Measurements from ENCODE around the gene TMEM106B.

TMEM106B gene

DNA sequence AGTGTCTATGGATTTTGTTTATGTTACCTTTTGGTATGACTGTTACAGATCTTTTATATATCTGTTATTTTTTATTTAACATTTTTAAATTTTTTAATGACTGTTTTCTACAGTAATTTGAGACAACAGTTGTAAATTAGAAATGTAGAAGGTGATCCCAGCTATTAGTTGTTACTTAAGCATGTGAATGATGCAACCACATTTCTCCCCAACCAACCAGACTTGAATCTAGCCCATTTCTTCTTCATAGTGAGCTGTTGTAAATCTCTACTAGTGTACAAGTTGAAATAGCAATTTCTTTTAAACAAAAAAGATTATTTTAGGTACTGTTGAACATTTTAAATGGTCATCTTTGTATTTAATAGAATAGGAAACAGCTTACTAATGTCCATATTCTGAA, 18.0 kb downstream of the TMEM106B start:
- DNase-seq, result no peak

GRCh38 chr7:12231097-12231496, 20.0 kb downstream of the TMEM106B start:
- no peak for DNase-seq

DNA sequence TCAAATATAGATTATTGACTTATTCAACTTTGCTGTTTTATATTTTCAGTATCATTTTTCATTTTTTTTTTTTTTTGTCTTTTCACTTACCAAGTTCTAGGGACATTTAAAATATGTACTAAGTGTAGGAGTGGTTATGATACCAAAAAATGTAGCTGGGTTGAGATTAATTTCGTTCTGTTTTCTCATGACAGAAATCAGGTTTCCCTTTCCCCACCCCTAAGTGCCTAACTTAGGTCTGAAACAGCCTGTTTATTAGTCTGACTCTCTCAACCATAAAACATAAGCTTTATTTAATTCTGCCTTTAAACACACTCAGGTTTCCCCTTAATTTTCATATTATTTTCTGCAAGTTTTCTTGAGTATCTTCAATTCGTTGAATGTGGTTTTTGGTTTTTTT, 22.1 kb downstream of the TMEM106B start:
- no peak for DNase-seq

DNA sequence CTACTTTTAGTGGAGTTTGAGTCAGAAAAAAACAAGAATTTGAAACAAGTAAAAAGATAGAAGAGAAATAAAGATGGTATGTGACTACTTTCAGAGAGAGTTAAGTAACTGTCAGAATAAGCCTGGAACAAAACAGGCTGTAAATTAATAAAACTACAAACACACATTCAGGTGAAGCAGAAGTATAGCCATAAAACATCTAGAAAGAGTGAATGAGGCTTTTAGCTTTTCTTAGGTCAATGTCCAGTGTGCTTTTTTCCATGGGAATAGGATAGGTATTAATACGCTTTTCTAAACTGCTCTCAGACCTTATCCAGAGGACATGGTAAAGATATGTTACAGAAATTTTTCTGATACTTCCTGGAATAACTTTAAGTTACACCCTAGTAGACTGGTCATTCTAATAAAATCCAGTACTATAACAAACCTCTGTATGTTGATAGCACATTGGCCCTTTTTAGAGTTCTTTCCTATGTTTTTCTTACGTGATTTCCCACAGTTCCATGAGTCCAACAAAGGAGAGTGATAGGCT, 23.3 kb downstream of the TMEM106B start:
- DNase-seq, result no peak

DNA sequence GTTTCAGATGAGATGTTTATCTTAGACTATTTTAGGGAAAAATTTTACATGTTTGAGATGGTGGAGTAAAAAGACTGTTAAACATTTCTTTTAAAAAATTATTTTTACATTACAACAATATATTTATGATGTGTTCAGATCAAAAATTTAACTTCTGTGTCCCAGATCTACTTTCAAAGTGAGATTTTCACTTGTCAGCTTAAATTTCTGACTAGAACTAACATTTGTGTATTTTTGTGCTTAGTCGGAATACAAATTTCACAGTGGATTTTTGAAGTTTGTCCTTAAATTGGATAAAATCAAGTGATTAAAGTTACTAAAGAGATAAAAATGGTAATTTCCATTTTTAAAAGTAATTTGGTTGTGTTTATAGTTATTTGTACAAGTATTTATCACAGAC, 24.9 kb downstream of the TMEM106B start:
- no peak for DNase-seq

DNA sequence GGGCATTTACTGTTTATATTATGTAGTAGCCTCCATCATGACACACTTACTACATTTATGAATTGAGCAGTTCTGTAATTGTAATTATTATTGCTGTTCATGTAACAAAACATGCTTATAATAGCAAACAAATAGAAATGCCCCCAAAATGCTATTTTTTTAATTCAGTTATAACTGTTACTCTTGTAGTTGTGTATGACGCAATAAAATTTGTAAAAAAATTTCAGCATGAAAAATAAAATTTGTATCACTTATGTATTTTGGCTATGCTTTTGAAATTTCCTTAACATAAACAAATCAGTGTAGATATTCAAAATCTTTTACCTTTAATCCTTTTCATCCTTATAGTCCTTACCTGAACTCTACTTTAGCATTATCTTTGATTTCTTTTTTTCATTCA, 25.9 kb downstream of the TMEM106B start:
- no peak for DNase-seq

DNA sequence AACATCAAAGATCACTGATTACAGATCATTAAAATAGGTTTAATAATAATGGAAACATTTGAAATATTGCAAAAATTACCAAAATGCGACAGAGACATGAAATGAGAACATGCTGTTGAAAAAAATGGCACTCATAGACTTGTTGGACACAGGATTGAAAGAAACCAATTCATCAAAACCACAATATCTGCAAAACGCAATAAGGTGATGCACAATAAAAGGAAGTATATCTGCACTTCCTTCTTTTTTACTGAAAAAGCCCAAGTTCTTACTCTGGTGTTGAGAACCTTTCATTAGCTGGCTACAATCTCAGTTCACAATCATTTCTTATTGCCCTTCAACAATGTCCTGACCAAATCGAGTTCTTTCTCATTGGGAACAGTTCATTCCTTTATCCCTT, 28.7 kb downstream of the TMEM106B start:
- no peak for DNase-seq

DNA sequence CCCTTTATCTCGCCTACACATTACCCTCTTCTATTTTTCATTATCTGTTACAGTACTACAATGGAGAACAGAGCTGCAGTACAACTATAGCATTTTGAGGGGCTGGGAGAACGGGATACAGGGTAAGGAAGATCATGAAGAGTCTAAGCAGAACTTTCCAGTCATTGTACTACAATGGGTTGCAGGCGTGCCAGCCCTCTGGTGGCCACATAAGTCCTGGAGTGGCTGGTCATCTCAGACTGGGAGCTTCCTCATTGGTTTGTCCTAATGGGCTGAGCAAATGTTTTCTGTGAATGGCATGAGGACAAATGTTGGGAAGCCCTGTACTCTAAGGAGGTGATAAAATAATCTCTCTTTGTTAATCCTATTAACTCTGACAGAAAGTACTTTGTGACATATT, 33.0 kb downstream of the TMEM106B start:
- DNase-seq, result peak; percentile 9

- no peak for DNase-seq
These were observed 33.6 kb downstream of the TMEM106B start for GRCh38 chr7:12244694-12245093.

DNA sequence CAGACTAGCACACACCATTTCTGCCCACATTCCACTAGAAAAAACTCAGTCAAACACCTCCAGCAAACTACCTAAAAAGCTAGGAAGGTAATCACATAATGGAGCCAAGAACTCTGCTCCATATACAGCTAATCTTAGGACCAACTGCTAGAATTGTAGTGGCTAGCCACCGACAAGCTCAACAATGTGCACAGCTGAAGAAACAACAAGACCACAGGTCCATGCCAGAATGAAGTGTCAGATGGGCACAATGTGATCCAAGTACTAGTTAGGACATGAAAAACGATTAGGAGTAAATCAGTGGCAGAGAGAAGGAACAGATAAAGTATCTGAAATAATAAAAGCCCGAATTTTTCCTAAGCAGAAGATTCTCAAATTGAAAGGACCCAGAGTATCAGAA, 38.6 kb downstream of the TMEM106B start:
- DNase-seq, result no peak

DNA sequence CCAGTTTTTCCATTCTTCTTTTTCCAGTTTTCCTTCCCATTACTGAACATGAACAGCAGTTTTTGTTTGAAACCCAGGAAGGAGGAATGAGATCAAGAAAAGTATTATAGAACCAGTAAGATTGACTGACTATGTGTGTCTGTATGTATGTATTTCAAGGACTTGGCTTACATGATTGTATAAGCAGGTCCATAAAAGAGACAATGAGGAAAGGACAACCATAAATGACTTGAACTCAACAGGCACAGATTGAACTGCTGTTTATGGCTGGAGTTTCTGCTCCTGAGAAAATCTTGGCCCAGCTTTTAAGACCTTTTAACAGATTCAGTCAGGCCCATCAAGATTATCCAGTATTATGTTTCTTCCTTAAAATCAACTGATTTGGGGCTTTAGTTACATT, 39.1 kb downstream of the TMEM106B start:
- no peak for DNase-seq

DNA sequence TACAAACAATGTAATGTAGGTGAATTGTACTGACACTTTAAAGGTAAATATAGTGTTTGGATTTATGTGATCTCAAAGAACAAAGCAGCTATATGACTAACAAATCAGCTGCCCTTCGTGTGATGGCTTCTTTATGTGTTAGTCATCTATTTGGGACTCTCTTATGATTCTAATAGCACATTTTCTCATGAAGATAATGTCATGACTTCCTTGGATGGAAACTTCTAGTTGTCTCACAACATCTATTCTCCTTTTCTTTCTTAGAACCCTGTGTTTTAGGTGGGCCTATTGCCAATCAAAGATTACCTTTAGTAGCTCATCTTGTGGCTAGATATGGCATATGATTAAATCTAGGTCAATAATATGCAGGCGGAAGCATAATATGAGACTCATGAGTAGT, 45.0 kb downstream of the TMEM106B start:
- DNase-seq, result no peak

- DNase-seq, result no peak
These were observed 46.5 kb downstream of the TMEM106B start for GRCh38 chr7:12257582-12257981.

DNA sequence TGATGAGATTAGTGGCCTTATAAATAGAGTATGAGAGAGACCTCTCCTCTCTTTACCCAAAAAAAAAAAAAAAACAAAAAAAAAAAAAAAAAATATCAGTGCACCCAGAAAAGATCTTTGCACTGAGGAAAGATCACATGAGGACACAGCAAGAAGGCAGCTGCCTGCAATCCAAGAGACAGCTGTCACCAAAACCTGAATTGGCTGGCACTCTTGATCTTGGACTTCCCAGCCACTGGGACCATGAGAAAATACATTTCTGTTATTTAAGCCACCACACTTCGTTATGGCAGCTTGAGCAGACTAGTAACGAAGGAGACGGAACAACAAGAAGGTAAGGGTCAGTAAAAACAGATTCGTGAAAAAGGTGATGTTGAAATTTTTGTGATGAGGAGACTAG, 47.0 kb downstream of the TMEM106B start:
- no peak for DNase-seq

GRCh38 chr7:12267542-12267941, 56.4 kb downstream of the TMEM106B start:
- no peak for DNase-seq

GRCh38 chr7:12269100-12269895, 58.2 kb downstream of the TMEM106B start:
- no peak for DNase-seq

DNA sequence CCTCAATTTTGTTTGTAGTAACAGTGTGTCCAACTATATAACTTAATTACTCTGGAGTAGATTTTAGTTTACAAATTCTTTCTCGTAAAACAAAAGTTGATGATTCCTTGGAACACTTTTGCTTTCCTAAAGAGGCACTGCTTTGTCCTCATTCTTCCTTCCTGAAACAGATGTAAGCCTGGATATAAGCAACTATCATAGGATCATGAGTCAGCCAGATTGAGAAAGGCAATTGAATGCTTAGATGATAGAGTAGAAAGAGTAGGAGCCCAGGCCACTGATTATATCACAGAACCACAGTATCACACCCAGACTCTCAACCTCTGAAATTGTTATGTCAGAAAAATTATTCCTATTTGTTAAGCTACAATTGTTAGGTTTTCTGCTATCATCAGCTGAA, 69.9 kb downstream of the TMEM106B start:
- DNase-seq, result no peak

- peak; percentile 43 for DNase-seq
These were observed 76.8 kb downstream of the TMEM106B start for GRCh38 chr7:12287901-12288300.

- DNase-seq, result no peak
These were observed 78.9 kb downstream of the TMEM106B start for GRCh38 chr7:12289996-12290395.

- DNase-seq, result no peak
These were observed 79.7 kb downstream of the TMEM106B start for GRCh38 chr7:12290761-12291160.

DNA sequence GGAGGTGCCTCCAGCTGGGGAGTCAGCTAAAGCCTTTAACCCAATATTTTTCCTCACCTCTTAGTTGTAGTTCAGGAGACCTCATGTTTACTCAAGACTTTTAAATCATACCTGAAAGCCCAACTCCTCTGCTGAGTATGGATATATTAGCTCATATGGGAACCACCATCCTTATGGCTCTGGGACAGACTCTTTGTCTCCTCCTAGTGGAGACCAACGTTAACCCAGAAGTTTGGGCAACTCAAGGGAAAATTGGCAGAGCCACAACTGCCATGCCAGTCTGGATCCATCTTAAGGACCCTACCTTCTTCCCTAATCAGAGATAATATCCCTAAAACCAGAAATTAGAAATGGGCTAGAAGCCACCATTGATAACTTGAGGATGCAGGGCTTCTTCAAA, 80.8 kb downstream of the TMEM106B start:
- DNase-seq, result no peak
